Epithelial cell of esophagus (primary cell): ENCODE results near the gene NPW.
"Not testable (repeated sequence)": the region's sequence is repeated elsewhere in the genome, so short reads cannot be mapped to it uniquely, and the experiment has no call there.

ENCODE experiments used
- DNase-seq: peaks from one replicate; pipeline ENCODE4 v3.0.0; 2010; ENCODE audit warnings: low read depth
- H3K4me3 ChIP-seq: 2 replicates; pipeline ENCODE4 v1.5.1; 2011; ENCODE audit warnings: mild to moderate bottlenecking, low read length, control low read depth
- CTCF ChIP-seq: IDR thresholded peaks from 2 replicates; pipeline ENCODE4 v1.5.1; 2011; ENCODE audit warnings: low read depth, mild to moderate bottlenecking, low read length, control low read depth, inconsistent platforms; ENCODE audit not compliant: insufficient read depth; ENCODE audit errors: missing control alignments

NPW gene

GRCh38 chr16:2029350-2029749, 9.8 kb downstream of the NPW start:
- no peak for TF ChIP-seq CTCF
- no peak overlapping the region for H3K4me3 ChIP-seq
- DNase-seq, result no peak

GRCh38 chr16:2030036-2030435, 10.5 kb downstream of the NPW start:
- no peak for DNase-seq
- TF ChIP-seq CTCF, result no peak
- no peak overlapping the region for H3K4me3 ChIP-seq

GRCh38 chr16:2031081-2031577, 11.5 kb downstream of the NPW start:
- no peak for TF ChIP-seq CTCF
- DNase-seq, result no peak
- no peak overlapping the region for H3K4me3 ChIP-seq

- H3K4me3 ChIP-seq, result no peak overlapping the region
- TF ChIP-seq CTCF, result no peak
- no peak for DNase-seq
These were observed 12.9 kb downstream of the NPW start for GRCh38 chr16:2032285-2033056.

GRCh38 chr16:2033057-2033908, 13.7 kb downstream of the NPW start:
- TF ChIP-seq CTCF, result no peak
- H3K4me3 ChIP-seq, result no peak overlapping the region
- no peak for DNase-seq

- DNase-seq, H3K4me3 ChIP-seq: not testable (repeated sequence)
These were observed 14.5 kb downstream of the NPW start for GRCh38 chr16:2033909-2034695.

GRCh38 chr16:2034696-2035430, 15.3 kb downstream of the NPW start:
- H3K4me3 ChIP-seq, result no peak overlapping the region
- DNase-seq, result no peak
- no peak for TF ChIP-seq CTCF
